ENCODE measurements around the gene PAOX.

Gene PAOX

GRCh38 chr10:133388973-133389818 lies 10.1 kb downstream of the PAOX start:
- Histone ChIP-seq H3K79me2 (ENCODE audit: insufficient read depth, low read length) (peaks cover 5% of the 10 kb centered on the region), H3K4me2 (ENCODE audit: insufficient read depth, low read length) (no peak overlapping the region), H2AFZ (ENCODE audit: low read depth, low read length) (no peak overlapping the region), H3K4me1 (ENCODE audit: insufficient read depth, low read length) (peaks cover 5% of the 10 kb centered on the region), H3K36me3 (ENCODE audit: insufficient read depth, low read length) (no peaks in the 10 kb centered on the region; the same call in 1 of the 2 replicates), H3K9me3 (ENCODE audit: insufficient read depth, low read length, severe bottlenecking) (no peaks in the 10 kb centered on the region), H3K4me3 (ENCODE audit: low read depth in 1 of 2, low read length in 2 of 2) (no peak overlapping the region), H3K27me3 (ENCODE audit: insufficient read depth, low read length, poor library complexity) (no peaks in the 10 kb centered on the region), H3K9ac (ENCODE audit: low read depth, low read length) (no peak overlapping the region), H4K20me1 (ENCODE audit: insufficient read depth, low read length) (no peaks in the 10 kb centered on the region), H3K27ac (ENCODE audit: low read length) (no peak overlapping the region)
- no peak for TF ChIP-seq CTCF (IDR thresholded peaks at IDR 0.05; ENCODE audit: borderline replicate concordance, extremely low read depth, low read length, poor library complexity, severe bottlenecking)
- TF ChIP-seq EZH2 (IDR thresholded peaks at IDR 0.05; ENCODE audit: borderline replicate concordance, low read depth, low read length, severe bottlenecking) = no peak
- ATAC-seq (ENCODE audit: insufficient read depth, low read depth) = no peak
- no peak for DNase-seq

DNA sequence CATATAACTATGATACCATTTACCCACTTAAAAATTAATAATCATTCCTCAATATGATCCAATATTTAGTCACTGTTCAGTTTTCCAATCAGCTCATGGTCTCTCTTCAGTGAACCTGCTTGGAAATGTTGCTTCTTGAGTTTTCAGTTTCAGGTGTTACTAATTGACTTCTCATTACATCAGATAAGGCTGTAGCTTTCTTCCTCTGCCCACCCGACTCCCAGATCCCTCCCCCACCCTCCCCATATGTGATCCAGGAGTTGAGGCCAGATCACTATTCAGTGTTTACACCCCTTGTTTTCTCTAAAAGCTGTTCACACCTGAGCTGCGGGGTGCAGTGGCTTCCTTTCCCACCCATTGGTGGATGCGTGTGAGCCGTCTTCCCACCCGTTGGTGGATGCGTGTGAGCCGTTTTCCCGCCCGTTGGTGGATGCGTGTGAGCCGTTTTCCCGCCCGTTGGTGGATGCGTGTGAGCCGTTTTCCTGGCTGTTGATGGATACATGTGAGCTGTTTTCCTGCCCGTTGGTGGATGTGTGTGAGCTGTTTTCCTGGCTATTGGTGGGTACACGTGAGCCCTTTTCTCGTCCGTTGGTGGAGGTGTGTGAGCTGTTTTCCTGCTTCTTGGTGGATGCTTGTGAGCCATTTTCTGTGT lies 11.7 kb downstream of the PAOX start:
- H3K4me3 ChIP-seq (ENCODE audit: low read depth in 1 of 2, low read length in 2 of 2) = no peak overlapping the region
- H4K20me1 ChIP-seq (ENCODE audit: insufficient read depth, low read length) = peaks cover 4% of the 10 kb centered on the region; the same call in 1 of the 2 replicates
- ATAC-seq (ENCODE audit: insufficient read depth, low read depth) = no peak
- TF ChIP-seq EZH2 (IDR thresholded peaks at IDR 0.05; ENCODE audit: borderline replicate concordance, low read depth, low read length, severe bottlenecking) (no peak), CTCF (IDR thresholded peaks at IDR 0.05; ENCODE audit: borderline replicate concordance, extremely low read depth, low read length, poor library complexity, severe bottlenecking) (no peak)
- H3K36me3 ChIP-seq (ENCODE audit: insufficient read depth, low read length) = peaks cover 6% of the 10 kb centered on the region
- no peak overlapping the region for H3K9ac ChIP-seq (ENCODE audit: low read depth, low read length)
- H3K79me2 ChIP-seq (ENCODE audit: insufficient read depth, low read length) = peaks cover 21% of the 10 kb centered on the region
- H3K9me3 ChIP-seq (ENCODE audit: insufficient read depth, low read length, severe bottlenecking) = no peaks in the 10 kb centered on the region
- H2AFZ ChIP-seq (ENCODE audit: low read depth, low read length) = no peak overlapping the region
- DNase-seq = no peak
- H3K4me2 ChIP-seq (ENCODE audit: insufficient read depth, low read length) = no peak overlapping the region
- no peak overlapping the region for H3K27ac ChIP-seq (ENCODE audit: low read length)
- peaks cover 16% of the 10 kb centered on the region for H3K4me1 ChIP-seq (ENCODE audit: insufficient read depth, low read length)
- no peaks in the 10 kb centered on the region for H3K27me3 ChIP-seq (ENCODE audit: insufficient read depth, low read length, poor library complexity)

- Histone ChIP-seq H3K4me2 (ENCODE audit: insufficient read depth, low read length) (no peak overlapping the region), H3K36me3 (ENCODE audit: insufficient read depth, low read length) (peaks cover 11% of the 10 kb centered on the region), H2AFZ (ENCODE audit: low read depth, low read length) (no peak overlapping the region), H3K9ac (ENCODE audit: low read depth, low read length) (no peak overlapping the region), H3K27me3 (ENCODE audit: insufficient read depth, low read length, poor library complexity) (no peaks in the 10 kb centered on the region), H3K79me2 (ENCODE audit: insufficient read depth, low read length) (peaks cover 26% of the 10 kb centered on the region), H3K9me3 (ENCODE audit: insufficient read depth, low read length, severe bottlenecking) (no peaks in the 10 kb centered on the region), H4K20me1 (ENCODE audit: insufficient read depth, low read length) (peaks cover 9% of the 10 kb centered on the region), H3K4me1 (ENCODE audit: insufficient read depth, low read length) (peaks cover 22% of the 10 kb centered on the region), H3K4me3 (ENCODE audit: low read depth in 1 of 2, low read length in 2 of 2) (no peak overlapping the region), H3K27ac (ENCODE audit: low read length) (no peak overlapping the region)
- TF ChIP-seq EZH2 (IDR thresholded peaks at IDR 0.05; ENCODE audit: borderline replicate concordance, low read depth, low read length, severe bottlenecking) (no peak), CTCF (IDR thresholded peaks at IDR 0.05; ENCODE audit: borderline replicate concordance, extremely low read depth, low read length, poor library complexity, severe bottlenecking) (no peak)
- ATAC-seq (ENCODE audit: insufficient read depth, low read depth) (no peak), DNase-seq (no peak)
Observed at GRCh38 chr10:133391249-133391635, 12.2 kb downstream of the PAOX start.

Measured in DND-41 (cell line).